Keratinocyte (primary cell): ENCODE measurements around the gene LRRC8D. TPM values are rescaled to one million over a fixed set of nuclear protein-coding genes. Genes with fewer than 3 reads are reported as not detected.

Source experiments
- DNase-seq: peaks from one replicate; pipeline ENCODE4 v3.0.0-alpha.2; 2011; ENCODE audit warnings: low read depth, missing footprints, low spot score
- FAIRE-seq: peaks from 2 replicates; lab custom pipeline; 2011; peaks lifted over from hg19 to GRCh38; lab: Jason Lieb, UNC
- H2AFZ ChIP-seq: 2 replicates; pipeline ENCODE4 v1.6.0; 2012; ENCODE audit warnings: low read length, control low read depth, inconsistent platforms; ENCODE audit not compliant: control insufficient read depth
- H3K27ac ChIP-seq: 2 replicates; pipeline ENCODE4 v1.5.1; 2011; ENCODE audit warnings: low read length; ENCODE audit not compliant: control insufficient read depth, insufficient read depth
- H3K27me3 ChIP-seq: 3 replicates; pipeline ENCODE4 v1.6.0; 2011; ENCODE audit warnings: low read length; ENCODE audit not compliant: control insufficient read depth, insufficient read depth; ENCODE audit errors: extremely low read depth
- H3K36me3 ChIP-seq, 2 experiments: 2 replicates in 1 of 2; 3 replicates in 1 of 2; pipeline ENCODE4 v1.5.1; 2011; ENCODE audit warnings: low read length in 2 of 2, mild to moderate bottlenecking in 1 of 2; ENCODE audit not compliant: control insufficient read depth in 2 of 2, insufficient read depth in 2 of 2; ENCODE audit errors: extremely low read depth in 1 of 2
- H3K4me1 ChIP-seq: 3 replicates; pipeline ENCODE4 v1.5.1; 2011; ENCODE audit warnings: low read length; ENCODE audit not compliant: control insufficient read depth, insufficient read depth; ENCODE audit errors: extremely low read depth
- H3K4me2 ChIP-seq: 3 replicates; pipeline ENCODE4 v1.6.0; 2011; ENCODE audit warnings: low read depth, low read length; ENCODE audit not compliant: control insufficient read depth, insufficient read depth; ENCODE audit errors: extremely low read depth
- H3K4me3 ChIP-seq, 3 experiments: fragments of 200-600 bp in 1 of 3; sonication (generic) in 1 of 3; 2 replicates in 2 of 3; 3 replicates in 1 of 3; pipeline ENCODE4 v1.5.1; 2011 to 2016; ENCODE audit warnings: low read length in 3 of 3, mild to moderate bottlenecking in 3 of 3, control low read depth in 2 of 3, inconsistent platforms in 1 of 3, low read depth in 1 of 3, mixed read lengths in 1 of 3, mixed run types in 1 of 3, moderate library complexity in 1 of 3; ENCODE audit not compliant: control insufficient read depth in 2 of 3, insufficient read depth in 2 of 3; ENCODE audit errors: extremely low read depth in 1 of 3
- H3K79me2 ChIP-seq: 2 replicates; pipeline ENCODE4 v1.6.0; 2012; ENCODE audit warnings: low read length; ENCODE audit not compliant: control insufficient read depth, insufficient read depth
- H3K9ac ChIP-seq: 3 replicates; pipeline ENCODE4 v1.6.0; 2011; ENCODE audit warnings: low read length; ENCODE audit not compliant: control insufficient read depth, insufficient read depth; ENCODE audit errors: extremely low read depth
- H3K9me1 ChIP-seq: 3 replicates; pipeline ENCODE4 v1.6.0; 2011; ENCODE audit warnings: low read length; ENCODE audit not compliant: control insufficient read depth, insufficient read depth; ENCODE audit errors: extremely low read depth
- H3K9me3 ChIP-seq: 2 replicates; pipeline ENCODE4 v1.5.1; 2012; ENCODE audit warnings: low read depth, low read length; ENCODE audit not compliant: control insufficient read depth
- H4K20me1 ChIP-seq: 3 replicates; pipeline ENCODE4 v1.6.0; 2011; ENCODE audit warnings: low read length; ENCODE audit not compliant: control insufficient read depth, insufficient read depth; ENCODE audit errors: extremely low read depth
- EZH2 ChIP-seq: IDR thresholded peaks from one replicate; pipeline ENCODE4 v1.6.1; 2012; ENCODE audit warnings: inconsistent platforms, mild to moderate bottlenecking, low read length, moderate library complexity
- dilution Hi-C: fragments of 300-500 bp; cut with MboI; formaldehyde crosslinking; loops from one replicate; pipeline ENCODE4 v1.7.0; 2020; ENCODE audit warnings: low sequenced_read_pairs; ENCODE audit not compliant: extremely low pct_ligation_motif_present
- polyA plus RNA-seq, 5 experiments: library from polyadenylated mRNA; depleted of rRNA in 3 of 5; stranded (reverse) in 3 of 5; stranded (forward) in 1 of 5; unstranded in 1 of 5; fragments of >200 nt; gene quantifications; 1 replicate in 1 of 5; 2 replicates in 3 of 5; 3 replicates in 1 of 5; pipeline versions ENCODE4 v1.2.1 to v1.2.3, GENCODE V29; 2011 to 2012; ENCODE audit warnings: missing spikeins in 2 of 5, low read depth in 1 of 5, low replicate concordance in 1 of 5
- TF ChIP-seq, protein P1 (sequence below), 3 experiments: IDR thresholded peaks in 1 of 3; conservative IDR thresholded peaks in 1 of 3; optimal IDR thresholded peaks in 1 of 3; 2 replicates in 2 of 3; 3 replicates in 1 of 3; pipeline versions ENCODE3 to v1.5.1; 2011; ENCODE audit warnings: low read length in 3 of 3, mild to moderate bottlenecking in 3 of 3, moderate library complexity in 2 of 3, control low read depth in 1 of 3, inconsistent platforms in 1 of 3; ENCODE audit not compliant: insufficient read depth in 2 of 3; ENCODE audit errors: extremely low read depth in 1 of 3

The LRRC8D gene
- polyA plus RNA-seq, 1 donor (not counting 4 experiments of a cell fraction or from before 2014, with no cell fraction given), result 54.7 TPM

DNA sequence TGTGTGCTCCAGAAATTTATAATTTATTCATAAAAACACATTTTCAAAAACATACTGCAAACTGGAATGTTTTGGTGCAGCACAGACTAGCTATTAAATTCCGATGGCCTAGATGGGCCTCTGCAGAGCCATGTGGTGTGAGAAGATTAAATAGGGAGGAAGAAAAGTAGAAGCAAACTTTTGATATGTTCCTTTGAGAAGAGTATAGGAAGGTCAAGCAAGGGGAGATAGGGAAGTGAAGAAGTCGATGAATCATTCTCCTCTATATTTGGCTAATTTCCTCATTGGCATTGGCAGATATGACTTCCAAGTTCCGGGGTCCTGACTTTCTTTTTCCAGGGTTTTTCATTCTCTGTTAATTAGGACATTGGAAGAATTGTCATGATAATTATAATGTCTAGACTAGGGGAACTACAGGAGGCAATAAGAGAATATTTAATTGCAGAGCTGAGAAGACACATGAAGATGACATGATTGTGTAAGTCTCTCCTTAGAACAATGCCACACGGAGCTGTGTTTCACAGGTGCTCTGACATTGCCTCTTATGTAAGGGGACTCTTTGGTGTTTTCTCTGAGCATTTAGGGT is 154.8 kb downstream of the LRRC8D start:
- TF ChIP-seq, protein P1, sequence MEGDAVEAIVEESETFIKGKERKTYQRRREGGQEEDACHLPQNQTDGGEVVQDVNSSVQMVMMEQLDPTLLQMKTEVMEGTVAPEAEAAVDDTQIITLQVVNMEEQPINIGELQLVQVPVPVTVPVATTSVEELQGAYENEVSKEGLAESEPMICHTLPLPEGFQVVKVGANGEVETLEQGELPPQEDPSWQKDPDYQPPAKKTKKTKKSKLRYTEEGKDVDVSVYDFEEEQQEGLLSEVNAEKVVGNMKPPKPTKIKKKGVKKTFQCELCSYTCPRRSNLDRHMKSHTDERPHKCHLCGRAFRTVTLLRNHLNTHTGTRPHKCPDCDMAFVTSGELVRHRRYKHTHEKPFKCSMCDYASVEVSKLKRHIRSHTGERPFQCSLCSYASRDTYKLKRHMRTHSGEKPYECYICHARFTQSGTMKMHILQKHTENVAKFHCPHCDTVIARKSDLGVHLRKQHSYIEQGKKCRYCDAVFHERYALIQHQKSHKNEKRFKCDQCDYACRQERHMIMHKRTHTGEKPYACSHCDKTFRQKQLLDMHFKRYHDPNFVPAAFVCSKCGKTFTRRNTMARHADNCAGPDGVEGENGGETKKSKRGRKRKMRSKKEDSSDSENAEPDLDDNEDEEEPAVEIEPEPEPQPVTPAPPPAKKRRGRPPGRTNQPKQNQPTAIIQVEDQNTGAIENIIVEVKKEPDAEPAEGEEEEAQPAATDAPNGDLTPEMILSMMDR (optimal IDR thresholded peaks at IDR 0.05 in 1 of 3, IDR thresholded peaks at IDR 0.05 in 1 of 3, conservative IDR thresholded peaks at IDR 0.05 in 1 of 3; ENCODE audit: extremely low read depth in 1 of 3, insufficient read depth in 2 of 3, low read length in 3 of 3), result no peak
- no peak for TF ChIP-seq EZH2
- no peaks in the 10 kb centered on the region for H3K27me3 ChIP-seq
- H3K4me1 ChIP-seq, result peaks cover 33% of the 10 kb centered on the region
- no peak overlapping the region for H3K9ac ChIP-seq
- H3K9me1 ChIP-seq, result no peaks in the 10 kb centered on the region
- H3K79me2 ChIP-seq, result no peaks in the 10 kb centered on the region
- FAIRE-seq (peak; percentile 51), DNase-seq (no peak)
- no peak overlapping the region for H3K27ac ChIP-seq
- H3K4me3 ChIP-seq, result no peak overlapping the region
- no peaks in the 10 kb centered on the region for H3K36me3 ChIP-seq
- dilution Hi-C loops, result no loop called here
- no peak overlapping the region for H3K4me2 ChIP-seq
- no peak overlapping the region for H2AFZ ChIP-seq
- H4K20me1 ChIP-seq, result no peaks in the 10 kb centered on the region
- H3K9me3 ChIP-seq, result no peaks in the 10 kb centered on the region

DNA sequence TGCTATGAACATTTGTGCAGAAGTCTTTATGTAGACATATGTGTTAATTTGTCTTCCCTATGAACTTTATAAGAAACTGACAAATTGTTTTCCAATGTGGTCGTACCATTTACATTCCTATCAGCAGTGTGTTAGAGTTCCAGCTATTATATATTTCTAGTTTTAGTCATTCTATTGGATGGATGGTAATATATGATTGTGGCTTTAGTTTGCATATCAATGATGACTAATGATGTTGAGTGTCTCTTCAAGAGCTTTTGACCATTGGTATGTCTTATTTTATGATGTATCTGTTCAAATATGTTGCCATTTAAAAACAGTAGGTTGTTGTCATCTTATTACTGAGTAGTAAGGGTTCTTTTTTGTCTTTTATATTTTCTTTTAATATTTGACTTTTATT is 157.9 kb downstream of the LRRC8D start:
- Histone ChIP-seq H3K27ac (no peak overlapping the region), H3K36me3 (no peaks in the 10 kb centered on the region), H3K4me3 (no peak overlapping the region), H3K9ac (no peak overlapping the region), H3K9me1 (no peaks in the 10 kb centered on the region), H3K4me1 (peaks cover 9% of the 10 kb centered on the region), H4K20me1 (no peaks in the 10 kb centered on the region), H3K4me2 (no peak overlapping the region), H3K27me3 (no peaks in the 10 kb centered on the region), H3K9me3 (no peaks in the 10 kb centered on the region), H3K79me2 (no peaks in the 10 kb centered on the region), H2AFZ (no peak overlapping the region)
- DNase-seq, result no peak
- TF ChIP-seq, protein P1 (optimal IDR thresholded peaks at IDR 0.05 in 1 of 3, IDR thresholded peaks at IDR 0.05 in 1 of 3, conservative IDR thresholded peaks at IDR 0.05 in 1 of 3; ENCODE audit: extremely low read depth in 1 of 3, insufficient read depth in 2 of 3, low read length in 3 of 3), result no peak
- no peak for TF ChIP-seq EZH2
- no peak for FAIRE-seq
- dilution Hi-C loops, result no loop called here
